ACC112 (cell line): ENCODE data around the gene TUBB6.

ENCODE experiments used
- H2AFZ ChIP-seq: fragments of 200-600 bp; sonication (generic); one replicate; pipeline ENCODE4 v1.6.0; 2017; ENCODE audit warnings: antibody characterized with exemption, low read length; ENCODE audit not compliant: unreplicated experiment
- H3K27ac ChIP-seq: fragments of 200-600 bp; sonication (generic); 2 replicates; pipeline ENCODE4 v1.5.1; 2014; ENCODE audit warnings: low read depth, mild to moderate bottlenecking, antibody characterized with exemption, low read length, moderate library complexity
- H3K27me3 ChIP-seq: fragments of 200-600 bp; sonication (generic); 2 replicates; pipeline ENCODE4 v1.6.1; 2014; ENCODE audit warnings: mild to moderate bottlenecking, antibody characterized with exemption, low read length, moderate library complexity, mixed read lengths; ENCODE audit not compliant: insufficient read depth
- H3K36me3 ChIP-seq: fragments of 200-600 bp; sonication (generic); 2 replicates; pipeline ENCODE4 v1.6.1; 2016; ENCODE audit warnings: mild to moderate bottlenecking, antibody characterized with exemption, low read length, moderate library complexity, mixed read lengths; ENCODE audit not compliant: insufficient read depth
- H3K4me1 ChIP-seq: fragments of 200-600 bp; sonication (generic); one replicate; pipeline ENCODE4 v1.6.1; 2016; ENCODE audit warnings: low read length, mixed read lengths; ENCODE audit not compliant: insufficient read depth, unreplicated experiment, control insufficient read depth
- H3K4me3 ChIP-seq: fragments of 200-600 bp; sonication (generic); 2 replicates; pipeline ENCODE4 v1.5.1; 2014; ENCODE audit warnings: mild to moderate bottlenecking, low read depth, low read length
- H3K79me2 ChIP-seq: fragments of 200-600 bp; sonication (generic); one replicate; pipeline ENCODE4 v1.6.0; 2016; ENCODE audit warnings: low read length; ENCODE audit not compliant: control insufficient read depth, unreplicated experiment, insufficient read depth

Gene TUBB6

DNA sequence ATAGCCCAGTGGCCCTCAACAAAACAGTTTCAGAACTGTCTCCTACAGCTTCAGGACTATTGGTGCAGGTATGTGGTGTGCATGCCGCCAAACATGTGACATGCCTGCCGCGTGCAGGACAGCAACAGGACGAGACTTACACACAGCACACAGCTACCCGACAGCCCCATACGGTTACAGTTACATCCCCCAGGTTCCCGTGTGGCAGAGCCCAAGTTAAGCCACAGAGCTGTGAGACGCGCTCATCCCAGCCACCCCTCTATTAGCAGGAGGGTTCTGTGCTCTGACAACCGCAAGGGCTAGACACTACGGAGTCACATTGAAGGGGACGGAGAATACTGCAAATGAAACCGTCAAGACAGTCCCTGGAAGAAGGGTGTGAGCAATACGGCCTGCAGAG is 16.4 kb upstream of the TUBB6 start:
- Histone ChIP-seq H3K27me3 (no peaks in the 10 kb centered on the region), H2AFZ (no peak overlapping the region), H3K79me2 (no peaks in the 10 kb centered on the region), H3K4me3 (no peak overlapping the region), H3K36me3 (no peaks in the 10 kb centered on the region), H3K4me1 (peaks cover 24% of the 10 kb centered on the region), H3K27ac (no peak overlapping the region)

GRCh38 chr18:12293831-12294230 is 14.2 kb upstream of the TUBB6 start:
- Histone ChIP-seq H3K79me2 (no peaks in the 10 kb centered on the region), H2AFZ (no peak overlapping the region), H3K27ac (no peak overlapping the region), H3K36me3 (no peaks in the 10 kb centered on the region), H3K4me3 (no peak overlapping the region), H3K4me1 (peaks cover 19% of the 10 kb centered on the region), H3K27me3 (no peaks in the 10 kb centered on the region)

GRCh38 chr18:12295389-12296086 is 12.5 kb upstream of the TUBB6 start:
- H3K27ac ChIP-seq, result peak overlapping the region; percentile 39; the same call in 1 of the 2 replicates
- H3K4me3 ChIP-seq, result no peak overlapping the region
- no peak overlapping the region for H2AFZ ChIP-seq
- peaks cover 16% of the 10 kb centered on the region for H3K4me1 ChIP-seq
- no peaks in the 10 kb centered on the region for H3K79me2 ChIP-seq
- no peaks in the 10 kb centered on the region for H3K36me3 ChIP-seq
- H3K27me3 ChIP-seq, result no peaks in the 10 kb centered on the region

- H2AFZ ChIP-seq, result no peak overlapping the region
- H3K27ac ChIP-seq, result peak overlapping the region; percentile 40; the same call in 1 of the 2 replicates
- H3K27me3 ChIP-seq, result no peaks in the 10 kb centered on the region
- no peaks in the 10 kb centered on the region for H3K36me3 ChIP-seq
- no peaks in the 10 kb centered on the region for H3K79me2 ChIP-seq
- no peak overlapping the region for H3K4me3 ChIP-seq
- peaks cover 16% of the 10 kb centered on the region for H3K4me1 ChIP-seq
Measured at GRCh38 chr18:12296087-12296403, 12.0 kb upstream of the TUBB6 start.

DNA sequence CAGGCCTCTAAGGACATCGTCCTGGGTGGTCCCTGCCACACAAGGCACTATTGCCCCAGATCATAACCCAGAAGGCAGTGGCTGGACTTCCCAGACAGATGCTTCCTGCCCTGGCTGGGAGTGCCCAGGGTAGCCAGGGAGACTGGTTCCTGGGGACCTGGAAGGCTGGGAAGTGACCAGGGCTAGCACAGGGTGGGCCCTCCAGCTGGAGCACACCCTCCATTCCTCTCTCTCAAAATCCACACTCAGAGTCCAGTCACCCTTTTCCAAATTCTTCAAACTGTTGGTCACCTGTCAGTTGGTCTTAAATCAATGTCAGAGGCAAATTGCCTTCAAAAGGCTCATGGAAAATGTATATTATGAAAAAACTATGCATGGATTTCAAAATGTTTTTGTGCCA is 11.6 kb upstream of the TUBB6 start:
- H3K4me3 ChIP-seq, result no peak overlapping the region
- no peak overlapping the region for H2AFZ ChIP-seq
- H3K27ac ChIP-seq, result peak overlapping the region; percentile 40; the same call in 1 of the 2 replicates
- peaks cover 16% of the 10 kb centered on the region for H3K4me1 ChIP-seq
- no peaks in the 10 kb centered on the region for H3K79me2 ChIP-seq
- no peaks in the 10 kb centered on the region for H3K27me3 ChIP-seq
- no peaks in the 10 kb centered on the region for H3K36me3 ChIP-seq

DNA sequence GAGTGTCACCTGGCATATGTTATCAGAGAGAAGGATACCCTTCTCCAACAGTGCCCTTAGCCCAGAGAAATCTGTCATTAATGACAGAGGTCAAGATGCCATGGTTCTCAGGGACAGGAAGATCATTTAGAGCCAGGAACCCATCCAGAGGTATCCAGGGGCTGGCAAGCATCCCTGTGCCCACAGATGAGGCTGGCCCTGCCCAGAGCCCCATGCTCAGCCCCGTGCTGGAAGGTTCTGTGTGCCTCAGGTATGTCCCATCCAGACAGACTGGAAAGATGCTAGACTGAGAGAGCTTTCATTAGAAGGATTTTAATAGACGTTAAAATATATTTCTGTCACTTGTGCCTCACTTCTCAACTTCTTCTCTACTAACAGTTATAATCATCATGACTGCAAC is 8.2 kb upstream of the TUBB6 start:
- no peak overlapping the region for H3K27ac ChIP-seq
- H3K4me3 ChIP-seq, result no peak overlapping the region
- H3K4me1 ChIP-seq, result peaks cover 16% of the 10 kb centered on the region
- H3K79me2 ChIP-seq, result no peaks in the 10 kb centered on the region
- no peak overlapping the region for H2AFZ ChIP-seq
- no peaks in the 10 kb centered on the region for H3K27me3 ChIP-seq
- H3K36me3 ChIP-seq, result no peaks in the 10 kb centered on the region

DNA sequence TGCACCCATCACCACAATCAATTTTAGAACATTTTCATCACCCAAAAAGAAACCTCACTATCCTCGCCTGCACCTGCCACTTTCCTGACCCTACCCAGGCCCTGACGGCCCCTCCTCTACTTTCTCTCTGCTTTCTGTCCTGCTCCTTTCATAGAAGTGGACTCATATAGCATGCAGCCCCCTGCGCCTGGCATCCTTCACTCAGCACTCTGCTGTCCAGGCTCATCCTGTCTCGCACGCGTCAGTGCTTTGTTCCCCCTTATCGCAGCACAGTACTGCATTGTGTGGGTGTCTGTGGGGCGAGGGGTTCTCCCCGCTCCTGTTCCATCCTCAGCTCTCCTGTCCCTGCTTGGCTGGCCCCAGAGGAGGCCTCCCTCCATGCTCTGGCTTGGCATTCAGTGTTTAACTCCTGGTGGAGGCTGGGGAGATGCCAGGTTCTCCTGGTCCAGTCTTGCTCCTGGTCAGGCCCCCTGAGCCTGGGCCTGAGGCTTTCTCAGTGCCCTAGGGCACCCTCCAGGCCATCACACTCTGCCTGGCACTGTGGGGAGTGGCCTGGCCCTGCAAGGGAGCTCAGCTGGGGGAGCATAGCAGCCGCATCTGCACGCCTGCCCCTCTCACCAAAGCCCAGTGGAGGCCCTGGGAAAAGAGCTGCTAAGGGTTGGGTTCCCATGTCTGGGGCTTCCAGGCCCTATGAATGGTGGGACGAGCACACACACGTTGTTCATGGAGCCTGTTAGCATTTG is 6.6 kb upstream of the TUBB6 start:
- Histone ChIP-seq H3K79me2 (peaks cover 8% of the 10 kb centered on the region), H3K4me1 (peaks cover 13% of the 10 kb centered on the region), H3K4me3 (no peak overlapping the region), H3K36me3 (no peaks in the 10 kb centered on the region), H2AFZ (no peak overlapping the region), H3K27me3 (no peaks in the 10 kb centered on the region), H3K27ac (no peak overlapping the region)

DNA sequence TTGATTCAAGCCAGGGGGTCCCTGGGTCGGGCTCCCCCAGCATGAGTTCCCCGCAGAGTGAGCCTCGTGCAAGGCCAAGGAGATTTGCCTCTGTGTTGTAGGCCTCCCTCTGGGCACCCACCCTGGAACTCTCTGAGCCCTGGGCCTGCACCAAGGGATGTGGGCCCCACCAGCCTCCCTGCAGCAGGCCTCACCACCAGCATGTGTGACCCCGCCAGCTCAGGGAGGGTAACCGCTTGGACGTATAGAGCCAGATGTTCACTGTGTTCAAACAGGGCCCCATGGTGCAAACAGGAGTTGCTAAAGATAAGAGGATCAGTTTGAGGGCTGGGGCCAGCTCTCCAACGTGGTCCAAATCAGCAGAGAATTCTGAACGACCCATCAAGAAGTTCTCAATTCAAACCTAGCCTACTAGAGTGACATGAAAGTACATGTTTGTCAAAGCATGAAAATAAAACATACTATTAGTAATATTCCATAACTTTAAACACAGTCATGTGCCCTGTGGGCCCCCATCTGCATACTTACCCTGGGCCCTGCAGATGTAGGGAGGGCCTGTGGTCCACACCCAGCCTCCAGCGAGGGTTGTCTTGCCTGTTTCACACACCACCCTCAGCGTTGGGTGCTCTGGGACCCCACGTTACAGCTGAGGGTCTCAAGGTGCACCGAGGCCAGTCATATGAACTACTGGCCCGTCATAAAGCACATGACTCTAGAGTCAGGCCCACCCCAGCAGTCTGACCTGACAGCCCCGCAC is 5.5 kb upstream of the TUBB6 start:
- Histone ChIP-seq H3K4me1 (peaks cover 12% of the 10 kb centered on the region), H3K27me3 (no peaks in the 10 kb centered on the region), H3K4me3 (no peak overlapping the region), H3K36me3 (no peaks in the 10 kb centered on the region), H3K79me2 (peaks cover 16% of the 10 kb centered on the region), H3K27ac (no peak overlapping the region), H2AFZ (no peak overlapping the region)

DNA sequence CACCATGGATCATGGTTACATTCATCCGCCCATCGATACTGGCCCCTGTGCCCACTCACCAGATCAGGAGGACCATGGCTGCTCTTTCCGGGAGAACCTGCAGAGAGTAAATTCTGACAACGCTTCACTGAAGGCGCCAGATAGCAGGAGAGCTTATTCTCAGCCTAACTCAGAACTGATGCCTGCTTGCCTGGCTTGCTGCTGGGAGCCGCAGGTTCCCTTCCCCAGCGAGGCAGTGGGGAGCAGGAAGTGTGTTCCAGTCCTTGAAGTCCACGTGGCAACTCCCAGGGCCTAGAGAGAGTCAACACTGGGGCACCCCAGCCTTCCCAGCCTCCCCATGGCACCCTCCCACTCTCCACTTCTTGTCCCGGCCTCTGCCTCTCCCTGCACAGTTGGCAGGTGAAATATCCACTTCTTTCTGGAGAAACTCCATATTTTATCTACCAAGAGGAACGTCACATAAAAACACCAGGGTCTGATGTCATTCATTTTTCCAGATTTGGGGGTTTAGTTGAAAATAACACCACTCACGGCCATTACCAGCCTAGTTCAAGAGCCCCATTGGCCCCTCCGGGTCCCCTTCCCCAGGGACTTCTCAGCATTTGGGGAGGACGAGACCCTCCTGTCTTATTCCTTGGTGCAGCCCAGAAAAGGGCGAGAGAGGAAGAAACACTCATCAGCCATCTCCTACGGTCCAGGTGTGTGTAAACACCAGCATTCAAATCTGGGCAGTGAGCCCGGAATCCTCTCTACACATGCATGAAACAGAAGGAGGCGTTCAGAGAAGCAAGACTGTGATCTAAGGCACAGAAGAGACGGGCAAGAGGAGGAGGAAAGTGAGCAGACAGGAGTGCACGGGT is 3.5 kb upstream of the TUBB6 start:
- no peaks in the 10 kb centered on the region for H3K27me3 ChIP-seq
- peaks cover 30% of the 10 kb centered on the region for H3K79me2 ChIP-seq
- H3K4me1 ChIP-seq, result peaks cover 12% of the 10 kb centered on the region
- peaks cover 4% of the 10 kb centered on the region; the same call in 1 of the 2 replicates for H3K36me3 ChIP-seq
- no peak overlapping the region for H3K27ac ChIP-seq
- no peak overlapping the region for H3K4me3 ChIP-seq
- H2AFZ ChIP-seq, result no peak overlapping the region

DNA sequence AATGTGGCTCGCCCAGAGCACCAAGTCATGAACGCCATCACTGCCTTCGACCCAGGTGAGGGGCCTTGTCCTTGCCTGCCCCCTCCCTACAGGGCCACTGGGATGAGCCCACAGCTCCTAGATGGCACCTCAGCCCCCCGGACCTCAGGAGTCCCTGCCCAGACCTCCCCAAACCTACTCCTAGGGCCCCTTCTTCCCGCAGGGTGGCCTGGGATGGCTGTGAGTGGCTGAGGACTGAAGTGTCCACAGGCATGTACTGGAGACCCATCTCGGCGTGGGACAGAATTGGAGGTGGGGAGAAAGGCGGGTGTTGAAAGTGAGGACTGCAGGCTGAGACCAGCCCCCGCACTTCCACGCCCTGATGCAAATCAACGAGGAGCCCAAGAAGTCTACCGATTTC is 2.8 kb upstream of the TUBB6 start:
- no peak overlapping the region for H3K4me3 ChIP-seq
- H3K27ac ChIP-seq, result no peak overlapping the region
- H3K36me3 ChIP-seq, result peaks cover 8% of the 10 kb centered on the region; the same call in 1 of the 2 replicates
- peaks cover 16% of the 10 kb centered on the region for H3K4me1 ChIP-seq
- no peaks in the 10 kb centered on the region for H3K27me3 ChIP-seq
- no peak overlapping the region for H2AFZ ChIP-seq
- H3K79me2 ChIP-seq, result peaks cover 36% of the 10 kb centered on the region
